Esophagus (tissue), 2 donors: ENCODE data around the gene EEF2. TPM values are rescaled to one million over a fixed set of nuclear protein-coding genes. Genes with fewer than 3 reads are reported as not detected.

ENCODE experiments used
- H3K27ac ChIP-seq, 2 donors: one replicate each; pipeline ENCODE4 v1.5.1; 2013; ENCODE audit warnings: low read depth in 2 of 2, mild to moderate bottlenecking in 2 of 2, inconsistent platforms in 1 of 2, low read length in 1 of 2, moderate library complexity in 1 of 2
- H3K27me3 ChIP-seq, 2 donors: one replicate each; pipeline ENCODE4 v1.6.1; 2013; ENCODE audit warnings: low read length in 2 of 2, control low read depth in 1 of 2, mild to moderate bottlenecking in 1 of 2; ENCODE audit not compliant: insufficient read depth in 2 of 2, control insufficient read depth in 1 of 2
- H3K36me3 ChIP-seq, 2 donors: one replicate each; pipeline ENCODE4 v1.6.1; 2013; ENCODE audit warnings: low read length in 1 of 2; ENCODE audit not compliant: control insufficient read depth in 2 of 2, insufficient read depth in 2 of 2
- H3K4me1 ChIP-seq, 2 donors: one replicate each; pipeline ENCODE4 v1.6.1; 2013; ENCODE audit warnings: low read length in 1 of 2; ENCODE audit not compliant: control insufficient read depth in 2 of 2, insufficient read depth in 2 of 2
- H3K4me3 ChIP-seq, 2 donors: one replicate each; pipeline ENCODE4 v1.5.1; 2013; ENCODE audit warnings: low read length in 2 of 2, mild to moderate bottlenecking in 2 of 2, low read depth in 1 of 2, moderate library complexity in 1 of 2
- H3K9me3 ChIP-seq, 2 donors: one replicate each; pipeline ENCODE4 v1.6.1; 2013; ENCODE audit warnings: mild to moderate bottlenecking in 2 of 2, low read depth in 1 of 2, low read length in 1 of 2, moderate library complexity in 1 of 2; ENCODE audit not compliant: control insufficient read depth in 2 of 2, insufficient read depth in 1 of 2
- WGBS, 2 donors: extraction: QIAGEN DNeasy Blood & Tissue Kit; methylation state at CpG; one replicate each; pipeline ENCODE4 v1.1.7; 2013; 5-methylcytosine and 5-hydroxymethylcytosine counted together
- polyA plus RNA-seq, 2 donors: library from polyadenylated mRNA; stranded (reverse); fragments of 200-250 nt; gene quantifications; one replicate each; pipeline ENCODE4 v1.2.3, GENCODE V29; 2013
- donor health status: healthy with polysubstance abuse.
- donor health status: Bipolar disorder and iron deficiency.

EEF2 gene
- 100 to 1,000 TPM; 494 to 820 TPM for polyA plus RNA-seq

- peaks cover 9 to 22% of the 10 kb centered on the region in 2 donors for H3K4me1 ChIP-seq
- H3K36me3 ChIP-seq = peaks cover 29 to 42% of the 10 kb centered on the region in 2 donors
- WGBS, 2 donors = 0 to 1% methylated on average over 78 to 80 of the region's 80 CpGs
- no peaks in the 10 kb centered on the region for H3K27me3 ChIP-seq
- H3K4me3 ChIP-seq = peak within 1 kb of the TSS; percentile 97 to 99
- no peaks in the 10 kb centered on the region for H3K9me3 ChIP-seq
- peak within 1 kb of the TSS; percentile 96 to 97 for H3K27ac ChIP-seq
These were observed at the start of gene EEF2 for GRCh38 chr19:3984908-3985642. Gene EEF2 (minus strand): TSS chr19:3985463. CDS start chr19:3985380, 83 bp downstream.

- Histone ChIP-seq H3K4me3 (no peak overlapping the region), H3K27ac (no peak overlapping the region), H3K9me3 (peaks cover 0 to 2% of the 10 kb centered on the region in 2 donors), H3K36me3 (peaks cover 5 to 56% of the 10 kb centered on the region in 2 donors), H3K4me1 (peaks cover 0 to 4% of the 10 kb centered on the region in 2 donors), H3K27me3 (no peaks in the 10 kb centered on the region)
- WGBS, 2 donors = 78 to 79% methylated on average over 31 to 34 of the region's 34 CpGs
These were observed 49.1 kb upstream of the EEF2 start for GRCh38 chr19:4034048-4035017.

DNA sequence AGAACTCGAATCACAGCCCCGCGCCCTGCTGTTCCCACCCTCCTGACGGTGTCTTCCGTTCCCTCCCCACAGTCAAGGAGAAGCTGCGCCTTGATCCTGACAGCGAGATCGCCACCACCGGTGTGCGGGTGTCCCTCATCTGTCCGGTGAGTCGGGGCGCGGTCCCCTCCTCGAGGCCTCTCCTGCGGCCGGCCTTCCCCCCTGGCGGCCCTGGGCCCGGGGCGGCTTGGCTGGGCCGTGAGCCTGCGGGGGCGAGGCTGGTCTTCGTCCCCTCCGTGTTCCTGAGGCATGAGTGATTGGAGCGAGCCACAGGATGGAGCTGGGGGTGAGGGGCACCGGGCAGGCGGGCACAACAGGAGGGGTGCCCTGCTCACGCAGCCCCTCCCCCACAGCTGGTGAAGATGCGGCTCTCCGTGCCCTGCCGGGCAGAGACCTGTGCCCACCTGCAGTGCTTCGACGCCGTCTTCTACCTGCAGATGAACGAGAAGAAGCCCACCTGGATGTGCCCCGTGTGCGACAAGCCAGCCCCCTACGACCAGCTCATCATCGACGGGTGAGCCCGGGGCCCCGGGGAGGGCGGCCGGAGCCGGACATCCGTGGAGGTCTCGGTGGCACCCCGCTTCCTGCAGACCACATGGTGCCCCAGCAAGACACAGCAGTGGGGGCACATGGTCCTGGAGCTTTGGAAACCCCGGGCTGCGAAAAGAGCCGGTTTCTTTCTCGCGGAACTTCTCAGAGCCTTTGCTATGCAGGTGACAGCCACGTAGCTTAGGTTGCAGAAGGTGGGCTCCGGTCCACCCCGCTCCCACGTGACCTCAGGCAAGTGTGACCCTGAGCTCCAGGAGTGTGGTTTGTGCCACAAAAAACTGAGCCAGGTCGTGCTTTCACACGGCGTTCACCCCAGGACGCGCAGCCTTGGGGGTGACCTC lies 48.0 kb upstream of the EEF2 start:
- no peak overlapping the region for H3K4me3 ChIP-seq
- H3K27me3 ChIP-seq = no peaks in the 10 kb centered on the region
- no peak overlapping the region for H3K27ac ChIP-seq
- H3K36me3 ChIP-seq = peaks cover 5 to 67% of the 10 kb centered on the region in 2 donors
- WGBS, 2 donors = 88 to 90% methylated on average over 62 to 63 of the region's 63 CpGs
- H3K9me3 ChIP-seq = peaks cover 0 to 2% of the 10 kb centered on the region in 2 donors
- H3K4me1 ChIP-seq = peaks cover 0 to 4% of the 10 kb centered on the region in 2 donors

DNA sequence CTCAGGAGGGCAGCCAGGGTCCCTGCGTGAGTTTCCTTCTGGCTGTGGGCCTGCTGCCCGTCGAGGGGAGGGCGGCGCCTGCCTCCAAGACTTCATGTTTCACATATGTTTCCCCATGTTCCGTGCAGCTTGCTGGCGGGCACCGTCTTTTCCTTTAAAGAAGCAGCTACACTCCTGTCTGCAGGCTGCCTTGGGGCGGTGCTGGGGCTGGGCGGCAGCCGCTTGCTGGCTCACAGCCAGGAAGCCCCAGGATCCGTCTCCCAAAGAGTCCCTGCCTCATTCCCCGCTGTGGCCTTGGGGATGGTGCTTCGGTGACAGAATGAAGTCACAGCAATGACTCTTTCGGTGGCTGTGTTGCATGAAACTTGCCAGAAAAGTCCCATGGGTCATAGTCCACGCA lies 47.2 kb upstream of the EEF2 start:
- Histone ChIP-seq H3K36me3 (peaks cover 5 to 68% of the 10 kb centered on the region in 2 donors), H3K27me3 (no peaks in the 10 kb centered on the region), H3K27ac (no peak overlapping the region), H3K4me1 (peaks cover 0 to 4% of the 10 kb centered on the region in 2 donors), H3K4me3 (no peak overlapping the region), H3K9me3 (peaks cover 0 to 2% of the 10 kb centered on the region in 2 donors)
- WGBS, 2 donors = 65 to 66% methylated on average over 16 of the region's 16 CpGs

DNA sequence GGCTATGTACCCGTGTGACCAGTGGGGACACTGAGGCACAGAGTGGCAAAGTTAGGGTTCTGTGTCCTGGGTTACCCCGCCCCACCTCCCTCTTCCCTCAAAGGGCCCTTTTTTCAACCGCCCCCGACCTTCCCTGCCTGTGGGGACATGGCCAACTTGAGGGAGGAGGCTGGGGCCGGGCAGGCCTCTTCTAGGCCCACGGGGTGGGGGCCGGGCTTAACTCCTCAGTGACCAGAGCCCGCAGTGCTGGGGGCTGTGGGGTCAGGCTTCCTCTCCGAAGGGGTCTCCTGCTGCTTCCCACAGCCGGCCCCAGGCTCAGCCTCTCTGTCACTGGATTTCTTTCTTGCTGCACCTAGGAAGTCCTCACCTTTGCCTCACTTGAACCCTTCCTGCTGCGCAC lies 46.2 kb upstream of the EEF2 start:
- Histone ChIP-seq H3K27me3 (no peaks in the 10 kb centered on the region), H3K27ac (no peak overlapping the region), H3K9me3 (no peaks in the 10 kb centered on the region), H3K36me3 (peaks cover 5 to 60% of the 10 kb centered on the region in 2 donors), H3K4me1 (peaks cover 0 to 4% of the 10 kb centered on the region in 2 donors), H3K4me3 (no peak overlapping the region)
- WGBS, 2 donors = 66 to 76% methylated on average over 11 of the region's 11 CpGs

DNA sequence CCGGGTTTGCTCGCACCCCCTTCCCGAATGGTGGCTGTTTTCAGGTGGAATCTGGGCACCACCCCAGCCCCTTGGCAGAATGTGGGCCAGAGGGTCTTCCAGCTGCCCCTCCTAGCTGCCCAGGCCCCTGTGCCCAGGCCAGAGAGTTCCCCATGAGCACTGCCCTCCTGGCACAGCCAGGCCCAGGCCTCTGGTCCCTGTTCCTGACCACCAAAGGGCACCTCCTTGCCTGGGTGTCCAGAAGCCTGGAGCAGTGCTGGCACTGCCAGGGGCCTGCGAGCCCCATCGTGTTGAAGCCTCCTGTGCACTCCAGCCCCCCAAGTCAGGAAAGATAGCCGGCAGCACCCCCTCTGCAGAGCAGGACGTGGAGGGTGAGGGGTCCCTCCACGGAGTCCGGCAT lies 45.7 kb upstream of the EEF2 start:
- WGBS, 2 donors = 74 to 81% methylated on average over 9 of the region's 9 CpGs
- no peaks in the 10 kb centered on the region for H3K27me3 ChIP-seq

GRCh38 chr19:4030552-4030951 lies 45.3 kb upstream of the EEF2 start:
- no peaks in the 10 kb centered on the region for H3K9me3 ChIP-seq
- no peak overlapping the region for H3K4me3 ChIP-seq
- H3K4me1 ChIP-seq = peaks cover 0 to 4% of the 10 kb centered on the region in 2 donors
- H3K27ac ChIP-seq = no peak overlapping the region
- H3K27me3 ChIP-seq = no peaks in the 10 kb centered on the region
- H3K36me3 ChIP-seq = peaks cover 5 to 52% of the 10 kb centered on the region in 2 donors
- WGBS, 2 donors = 92 to 96% methylated on average over 6 of the region's 6 CpGs

More for the DNA sequence above, 45.7 kb upstream of the EEF2 start:
- H3K4me3 ChIP-seq = no peak overlapping the region
- H3K4me1 ChIP-seq = peaks cover 0 to 4% of the 10 kb centered on the region in 2 donors
- H3K9me3 ChIP-seq = no peaks in the 10 kb centered on the region
- H3K36me3 ChIP-seq = peaks cover 5 to 55% of the 10 kb centered on the region in 2 donors
- H3K27ac ChIP-seq = no peak overlapping the region

DNA sequence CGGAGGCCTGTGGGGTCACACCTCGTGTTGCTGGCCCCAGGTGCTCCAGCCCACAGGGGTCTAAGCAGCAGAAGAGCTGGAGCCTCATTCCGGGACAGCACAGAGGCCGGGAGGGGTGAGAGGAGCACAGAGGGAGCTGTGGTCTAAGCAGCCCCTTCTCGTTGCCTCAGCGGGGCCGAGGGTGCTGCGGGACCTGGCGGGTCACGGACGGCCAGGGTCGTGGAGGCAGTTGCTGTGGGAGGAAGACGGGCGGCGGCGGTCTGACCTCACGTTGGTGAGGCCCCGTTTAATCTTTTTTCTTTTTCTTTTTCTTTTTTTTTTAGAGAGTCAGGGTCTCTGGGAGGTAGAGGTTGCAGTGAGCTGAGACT lies 44.0 kb upstream of the EEF2 start:
- Histone ChIP-seq H3K27me3 (no peaks in the 10 kb centered on the region), H3K27ac (no peak overlapping the region), H3K9me3 (no peaks in the 10 kb centered on the region), H3K36me3 (peaks cover 6 to 54% of the 10 kb centered on the region in 2 donors), H3K4me1 (peaks cover 0 to 4% of the 10 kb centered on the region in 2 donors), H3K4me3 (no peak overlapping the region)
- WGBS, 2 donors = 93 to 98% methylated on average over 17 to 18 of the region's 18 CpGs
